ENCODE results near the gene COPG2.
"Not testable (repeated sequence)": the region's sequence is repeated elsewhere in the genome, so short reads cannot be mapped to it uniquely, and the experiment has no call there.

COPG2 gene, protein sequence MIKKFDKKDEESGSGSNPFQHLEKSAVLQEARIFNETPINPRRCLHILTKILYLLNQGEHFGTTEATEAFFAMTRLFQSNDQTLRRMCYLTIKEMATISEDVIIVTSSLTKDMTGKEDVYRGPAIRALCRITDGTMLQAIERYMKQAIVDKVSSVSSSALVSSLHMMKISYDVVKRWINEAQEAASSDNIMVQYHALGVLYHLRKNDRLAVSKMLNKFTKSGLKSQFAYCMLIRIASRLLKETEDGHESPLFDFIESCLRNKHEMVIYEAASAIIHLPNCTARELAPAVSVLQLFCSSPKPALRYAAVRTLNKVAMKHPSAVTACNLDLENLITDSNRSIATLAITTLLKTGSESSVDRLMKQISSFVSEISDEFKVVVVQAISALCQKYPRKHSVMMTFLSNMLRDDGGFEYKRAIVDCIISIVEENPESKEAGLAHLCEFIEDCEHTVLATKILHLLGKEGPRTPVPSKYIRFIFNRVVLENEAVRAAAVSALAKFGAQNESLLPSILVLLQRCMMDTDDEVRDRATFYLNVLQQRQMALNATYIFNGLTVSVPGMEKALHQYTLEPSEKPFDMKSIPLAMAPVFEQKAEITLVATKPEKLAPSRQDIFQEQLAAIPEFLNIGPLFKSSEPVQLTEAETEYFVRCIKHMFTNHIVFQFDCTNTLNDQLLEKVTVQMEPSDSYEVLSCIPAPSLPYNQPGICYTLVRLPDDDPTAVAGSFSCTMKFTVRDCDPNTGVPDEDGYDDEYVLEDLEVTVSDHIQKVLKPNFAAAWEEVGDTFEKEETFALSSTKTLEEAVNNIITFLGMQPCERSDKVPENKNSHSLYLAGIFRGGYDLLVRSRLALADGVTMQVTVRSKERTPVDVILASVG

DNA sequence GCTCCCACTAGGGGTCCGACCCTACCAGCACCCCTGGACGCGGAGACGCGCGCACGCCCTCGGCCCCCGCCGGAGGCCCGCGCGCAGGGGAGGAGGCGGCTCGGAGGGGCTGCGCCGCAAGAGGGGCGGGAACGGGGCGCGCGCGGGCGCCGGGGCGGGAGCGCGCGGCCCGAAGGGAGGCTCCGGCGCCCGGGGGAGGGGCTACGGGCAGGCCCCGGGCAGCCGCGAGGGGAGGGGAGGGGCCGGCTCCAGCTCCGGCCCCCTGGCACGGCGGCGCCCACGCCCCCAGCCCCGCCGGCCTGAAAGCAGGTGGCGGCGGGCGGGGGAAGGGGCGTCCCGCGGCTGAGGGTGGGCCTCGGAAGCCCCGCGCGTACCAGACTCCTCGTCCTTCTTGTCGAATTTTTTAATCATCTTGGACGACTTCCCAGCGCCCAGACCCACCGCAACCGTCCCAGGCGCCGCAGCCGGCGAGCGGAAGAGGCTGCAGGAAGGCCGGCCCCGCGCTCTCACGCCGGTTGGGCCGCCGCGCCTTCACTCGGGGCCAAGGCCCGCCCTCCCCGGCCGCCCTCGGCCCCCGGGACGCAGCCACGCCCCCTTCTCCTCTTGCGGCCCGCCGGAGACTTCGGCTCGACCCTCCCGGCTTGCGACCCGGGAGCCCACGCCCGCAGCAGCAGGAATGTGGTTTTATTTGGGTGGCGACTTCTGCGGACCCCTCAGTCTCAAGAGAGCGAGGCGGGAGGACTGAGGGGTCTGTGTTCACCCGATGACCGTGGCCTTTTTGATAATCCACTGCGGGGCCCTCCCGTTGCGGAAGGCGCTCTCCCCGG, at the start of gene COPG2:
COPG2 (minus strand) TSS at position 491 of the 827 bp plus-strand sequence; CDS start at position 411, 80 bp downstream.
- DNase-seq = peak; percentile 84

DNA sequence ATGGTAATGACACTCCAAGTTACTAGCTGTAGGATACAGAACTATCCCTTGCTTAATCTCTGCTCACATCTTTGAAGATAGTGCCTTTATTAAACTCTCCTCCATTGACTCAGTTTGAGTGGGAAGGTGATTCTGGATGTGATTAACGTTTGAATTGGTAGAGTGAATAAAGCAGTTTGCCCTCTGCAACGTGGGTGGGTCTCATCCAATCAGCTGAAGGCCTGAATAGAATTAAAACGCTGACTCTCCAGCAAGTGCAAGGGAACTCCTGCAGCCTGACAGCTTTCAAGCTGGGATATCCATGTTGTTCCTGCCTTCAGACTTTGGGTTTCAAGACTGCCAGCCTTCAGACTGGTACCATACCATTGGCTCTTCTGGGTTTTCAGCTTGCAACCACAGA, 43.9 kb upstream of the COPG2 start:
- no peak for DNase-seq

DNA sequence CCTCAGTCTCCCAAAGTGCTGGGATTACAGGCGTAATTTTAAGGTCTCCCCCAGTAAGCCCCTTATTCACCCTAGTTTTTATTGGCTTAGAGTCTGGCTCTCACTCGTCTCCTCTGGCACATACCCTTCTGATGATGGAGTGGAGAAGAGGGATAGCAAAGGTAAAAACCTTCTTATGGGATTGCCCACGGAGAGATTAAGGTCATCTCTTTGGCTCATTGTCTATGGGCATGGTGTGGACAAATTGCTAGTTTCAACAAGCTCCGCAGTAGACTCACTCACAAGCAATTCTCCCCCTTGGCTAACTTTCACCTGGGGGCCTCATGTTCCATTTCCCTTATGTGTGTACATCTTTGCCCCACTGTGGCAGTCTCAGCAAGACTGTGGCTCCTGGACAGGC, 40.2 kb upstream of the COPG2 start:
- no peak for DNase-seq

DNA sequence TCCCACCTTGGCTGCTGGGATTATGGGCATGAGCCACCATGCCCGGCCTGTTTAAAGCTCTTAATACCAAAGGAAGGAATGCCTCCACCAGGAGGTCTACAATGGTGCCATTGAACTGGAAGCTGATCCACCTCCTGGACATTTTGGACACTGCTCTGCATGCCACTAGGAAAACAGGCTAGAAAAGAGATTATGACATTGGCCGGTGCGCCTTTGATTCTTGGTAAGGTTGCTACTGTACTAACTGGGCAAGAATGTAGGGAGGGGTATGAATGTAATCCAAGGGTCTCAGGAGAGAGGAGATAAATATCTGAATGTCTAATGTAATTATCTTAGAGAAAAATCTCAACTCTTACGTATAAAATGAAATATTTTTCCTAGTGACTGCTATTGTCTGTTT, 39.5 kb upstream of the COPG2 start:
- DNase-seq = no peak

DNA sequence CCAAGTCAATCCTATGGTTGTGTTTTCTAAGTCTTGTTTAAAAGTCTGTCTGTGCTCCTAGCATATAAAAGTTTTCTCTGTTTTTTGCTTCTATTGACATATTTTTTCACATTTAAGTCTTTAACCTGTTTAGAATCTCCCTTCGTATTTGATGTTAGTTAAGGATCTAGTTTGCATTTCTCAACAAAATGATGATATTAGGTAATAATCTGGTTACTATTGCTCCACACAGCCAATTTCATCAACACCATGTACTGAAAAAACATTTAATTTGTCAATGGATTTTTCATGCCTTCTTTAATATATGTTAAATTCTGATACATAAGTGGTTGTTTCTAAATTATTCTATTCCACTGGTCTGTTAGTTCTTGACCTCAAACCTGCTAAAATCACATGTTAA, 35.3 kb upstream of the COPG2 start:
- no peak for DNase-seq

DNA sequence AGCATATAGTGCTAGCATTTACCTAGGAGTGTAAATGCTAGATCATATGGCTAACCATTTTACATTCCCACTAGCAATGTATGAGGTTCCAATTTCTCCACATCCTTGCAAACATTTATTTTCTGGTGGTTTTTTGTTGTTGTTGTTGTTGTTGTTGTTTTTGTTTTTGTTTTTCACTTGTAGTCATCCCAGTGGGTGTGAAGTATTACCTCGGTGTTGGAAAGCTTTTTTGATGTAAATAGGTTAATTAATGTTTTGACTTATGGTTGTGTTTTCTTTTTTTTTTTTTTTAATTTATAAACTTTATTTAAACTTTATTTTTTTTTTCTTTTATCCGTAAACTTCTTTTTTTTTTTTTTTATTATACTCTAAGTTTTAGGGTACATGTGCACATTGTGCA, 33.1 kb upstream of the COPG2 start:
- no peak for DNase-seq

DNA sequence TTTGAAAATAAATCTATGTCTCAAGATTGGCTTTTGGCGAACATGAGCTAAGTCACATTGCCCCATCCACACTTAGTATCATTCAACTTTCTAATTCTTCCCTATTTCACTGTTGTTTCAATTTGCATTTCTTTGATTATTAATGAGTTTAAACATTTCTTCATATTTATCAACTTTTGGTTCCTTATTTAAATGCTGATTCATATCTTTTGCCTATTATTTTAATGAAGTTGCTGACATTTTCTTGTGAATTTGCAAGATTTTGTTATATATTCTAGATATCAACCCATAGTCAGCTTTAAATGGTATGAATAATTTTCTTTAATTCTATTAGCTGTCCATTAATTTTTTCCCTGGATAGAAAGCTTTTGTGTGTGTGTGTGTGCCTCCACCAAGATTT, 32.2 kb upstream of the COPG2 start:
- DNase-seq = no peak

DNA sequence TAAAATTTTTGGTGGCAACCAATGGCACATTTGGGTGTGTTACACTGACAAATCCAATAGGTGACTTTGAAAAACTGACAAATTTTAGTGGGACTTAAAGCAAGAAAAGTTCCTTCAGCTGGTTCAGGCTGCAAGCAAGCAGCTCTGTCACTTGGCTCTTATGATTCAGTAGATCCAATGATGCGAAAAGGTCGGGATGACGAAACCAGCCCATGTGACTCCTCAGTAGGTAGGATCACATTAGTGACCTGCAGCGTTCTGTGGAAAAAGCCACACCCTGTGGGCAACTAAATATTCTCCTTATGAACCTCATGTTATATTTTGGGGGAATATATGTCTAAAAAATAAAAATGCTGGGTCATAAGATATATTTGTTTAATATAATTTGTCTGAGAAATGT, 31.1 kb upstream of the COPG2 start:
- no peak for DNase-seq

DNA sequence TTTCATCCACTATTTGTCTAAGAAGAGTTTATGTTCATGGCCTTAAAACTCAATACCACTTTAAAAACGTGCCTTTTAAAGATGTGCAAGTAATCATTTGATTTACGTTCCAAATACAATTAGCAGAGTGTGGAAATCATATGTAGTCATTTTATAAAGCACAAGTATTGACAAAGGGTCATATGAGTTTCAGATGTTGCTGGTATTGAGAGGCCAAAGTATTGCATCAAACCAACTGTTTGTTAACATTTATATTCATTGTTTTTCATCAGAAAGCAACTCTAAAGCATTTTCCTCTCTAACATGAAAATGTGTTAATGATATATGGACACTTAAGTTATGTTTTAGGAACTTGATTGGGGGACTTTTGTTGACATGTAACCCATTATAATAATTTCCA, 29.3 kb upstream of the COPG2 start:
- DNase-seq = no peak

DNA sequence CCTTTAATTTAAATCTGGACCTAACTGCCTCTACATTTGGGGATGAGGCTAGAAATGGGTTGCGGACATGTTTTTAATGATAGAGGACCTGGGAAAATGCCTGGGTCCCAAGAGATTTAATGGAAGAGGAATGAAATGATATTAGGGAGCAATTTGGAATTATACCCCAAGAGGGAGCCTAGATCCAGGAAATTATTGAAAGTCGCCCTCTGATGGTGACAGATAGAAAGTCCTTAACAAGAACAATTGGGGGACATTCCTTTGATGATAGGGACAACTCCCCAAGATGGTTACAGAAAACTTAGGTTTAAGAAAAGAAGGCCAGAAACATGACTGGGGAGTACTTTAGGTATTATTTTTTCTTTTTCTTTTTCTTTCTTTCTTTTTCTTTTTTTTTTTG, 27.3 kb upstream of the COPG2 start:
- DNase-seq = no peak

DNA sequence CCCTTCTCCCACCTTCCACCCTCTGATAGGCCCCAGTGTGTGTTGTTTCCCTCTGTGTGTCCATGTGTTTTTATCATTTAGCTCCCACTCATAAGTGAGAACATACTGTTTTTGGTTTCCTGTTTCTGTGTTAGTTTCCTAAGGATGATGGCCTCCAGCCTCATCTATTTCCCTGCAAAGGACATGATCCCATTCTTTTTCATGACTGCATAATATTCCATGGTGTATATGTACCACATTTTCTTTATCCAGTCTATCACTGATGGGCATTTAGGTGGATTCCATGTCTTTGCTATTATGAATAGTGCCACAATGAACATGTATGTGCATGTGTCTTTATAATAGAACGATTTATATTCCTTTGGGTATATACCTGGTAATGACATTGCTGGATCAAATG, 23.8 kb upstream of the COPG2 start:
- not testable (repeated sequence) for DNase-seq

DNA sequence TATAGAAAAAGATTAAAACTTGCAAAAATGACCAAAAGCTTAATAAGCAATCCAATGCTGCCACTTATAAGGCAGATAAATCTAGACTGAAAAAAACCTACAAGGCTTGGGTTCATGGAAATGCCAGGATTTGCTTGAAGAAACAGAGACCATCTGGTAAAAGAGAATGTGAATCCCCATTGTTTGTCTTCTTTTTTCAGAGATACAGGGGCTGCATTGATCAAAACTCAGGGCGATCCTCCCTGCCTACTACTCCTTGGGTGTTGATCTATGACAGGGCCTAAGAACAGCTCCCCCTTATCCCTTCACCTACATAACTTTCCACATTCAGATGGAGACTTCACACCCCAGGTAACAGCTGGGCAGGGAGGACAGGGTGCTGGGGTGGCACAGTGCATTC, 21.1 kb upstream of the COPG2 start:
- DNase-seq = no peak

DNA sequence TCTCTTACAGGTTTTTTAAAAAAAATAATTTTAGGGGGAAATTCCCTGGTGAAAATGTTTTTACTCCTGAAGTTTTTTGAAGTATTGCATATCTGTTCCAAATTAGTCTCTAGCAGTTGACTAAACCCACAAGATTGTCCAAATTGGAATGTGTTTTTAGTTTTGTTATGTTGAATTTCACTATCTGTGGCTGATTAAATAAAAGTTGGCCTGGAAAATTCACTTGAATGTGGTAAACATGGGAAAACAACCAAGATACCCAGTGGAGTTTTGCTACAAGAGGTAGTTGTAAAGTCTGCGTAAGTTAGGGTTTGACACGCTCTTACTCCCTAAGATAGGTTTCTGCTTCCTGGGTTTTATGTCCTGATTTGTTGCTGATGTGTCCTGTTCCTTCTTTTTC, 14.5 kb upstream of the COPG2 start:
- no peak for DNase-seq

DNA sequence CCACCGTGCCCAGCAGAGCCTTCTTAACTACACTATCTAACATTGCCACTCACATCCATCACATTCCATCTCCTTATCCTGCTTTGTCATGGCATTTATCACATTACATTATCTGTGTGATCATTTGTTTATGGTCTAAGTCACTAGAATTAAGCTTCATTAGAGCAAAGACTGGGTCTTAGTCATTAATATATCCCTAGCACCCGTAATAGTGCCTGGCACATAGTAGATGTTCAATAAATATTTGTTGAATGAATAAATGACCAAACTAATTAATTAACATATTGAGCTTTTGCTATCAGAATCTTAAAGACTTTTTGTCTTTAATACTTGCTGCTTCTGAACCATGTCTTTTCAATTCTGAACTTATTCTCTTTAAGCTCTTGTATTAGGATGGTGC, 5.9 kb upstream of the COPG2 start:
- DNase-seq = no peak

DNA sequence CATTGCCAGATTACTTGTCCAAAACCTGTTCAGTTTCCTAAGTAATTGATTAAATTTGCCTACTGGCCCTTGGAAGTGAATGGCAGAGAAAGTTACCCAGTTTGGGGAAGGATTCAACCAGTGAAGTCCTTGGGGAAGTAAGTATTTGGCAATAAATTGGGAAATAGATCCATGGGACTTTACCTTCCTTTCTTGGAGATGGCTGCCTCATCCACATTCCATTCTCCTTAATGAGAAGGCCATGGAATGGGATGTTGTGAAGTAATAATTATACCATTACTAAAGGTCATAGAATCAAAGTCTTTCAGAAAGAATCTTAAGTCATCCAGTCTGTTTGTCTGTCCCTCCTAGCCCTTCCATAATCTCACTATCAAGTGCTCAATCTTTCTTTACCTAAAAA, 4.5 kb upstream of the COPG2 start:
- no peak for DNase-seq

DNA sequence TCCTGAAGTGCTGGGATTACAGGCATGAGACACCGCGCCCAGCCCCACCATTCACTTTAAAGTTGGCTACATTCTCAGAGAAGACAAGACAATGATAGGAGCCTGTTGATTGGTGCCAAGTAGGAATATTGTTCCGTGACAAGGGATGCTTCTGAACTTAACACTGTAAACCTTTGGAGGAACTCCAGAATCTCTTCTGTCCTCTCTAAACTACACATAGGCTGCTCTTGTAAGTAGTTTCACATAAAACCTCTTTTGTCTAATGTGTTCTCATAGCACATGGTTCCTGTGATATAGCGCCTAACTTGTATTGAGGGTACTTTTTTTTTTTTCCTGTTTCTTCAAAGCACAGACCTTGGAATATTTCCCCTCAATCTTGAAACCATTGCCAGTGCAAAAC, 3.6 kb upstream of the COPG2 start:
- DNase-seq = no peak

DNA sequence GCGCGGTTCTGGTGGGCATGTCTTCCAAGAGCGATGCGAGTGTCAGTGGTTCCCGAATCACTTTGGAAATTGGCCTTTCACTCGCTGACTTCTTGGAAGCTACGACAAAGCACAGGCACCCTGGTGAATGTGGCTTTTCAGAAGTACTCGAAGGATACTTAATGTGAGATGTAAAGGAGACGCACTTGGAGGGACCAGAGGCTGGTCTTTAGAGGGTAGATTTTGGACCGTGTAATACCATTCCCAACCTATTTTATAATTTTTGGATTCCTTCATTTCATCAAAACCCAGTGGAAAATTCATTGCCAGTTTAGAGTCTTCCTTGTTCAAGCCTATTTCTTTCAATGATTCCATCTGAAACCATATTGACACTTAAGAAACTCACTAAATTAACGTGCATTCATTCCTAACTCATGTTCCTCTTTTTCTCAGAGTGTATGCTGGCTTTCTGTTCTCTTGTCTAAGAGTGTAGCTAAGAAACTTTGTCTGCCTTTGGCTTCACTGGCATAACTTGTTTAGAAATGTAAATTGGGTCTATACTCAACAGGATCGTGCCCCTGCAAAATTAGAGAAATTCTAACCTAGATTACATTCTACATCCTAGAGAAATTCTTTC, 645 bp upstream of the COPG2 start:
- no peak for DNase-seq

DNA sequence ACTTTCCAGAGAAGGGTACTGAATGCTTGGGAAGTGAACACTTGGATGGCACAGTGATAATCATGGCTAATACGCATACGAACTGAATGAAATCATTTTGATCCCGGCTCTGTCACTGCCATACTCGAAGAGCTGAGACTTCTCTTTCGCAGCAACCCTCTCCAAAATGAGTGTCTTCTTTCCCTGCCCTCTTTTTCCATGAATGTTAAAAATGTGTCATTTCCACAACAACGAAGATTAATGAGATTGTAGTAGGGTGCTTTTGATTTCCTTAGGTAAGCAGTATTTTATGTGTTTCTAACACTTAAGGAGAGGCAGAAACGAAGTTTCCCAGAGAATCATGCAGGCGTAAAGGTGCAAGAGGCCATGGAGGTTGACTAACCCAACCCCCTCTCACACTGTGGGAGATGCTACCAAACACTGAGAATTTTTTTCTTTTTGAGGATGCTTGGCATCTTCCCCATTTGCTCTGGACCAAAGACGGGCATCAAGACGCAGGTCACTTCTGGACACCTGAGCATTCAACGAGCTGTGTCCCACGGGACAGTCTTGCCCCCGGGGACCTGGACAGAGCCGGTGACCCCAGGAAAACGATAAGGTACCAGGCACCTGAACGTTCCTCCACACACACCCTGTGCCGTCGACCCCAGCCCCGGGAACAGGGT, 823 bp downstream of the COPG2 start:
- no peak for DNase-seq

DNA sequence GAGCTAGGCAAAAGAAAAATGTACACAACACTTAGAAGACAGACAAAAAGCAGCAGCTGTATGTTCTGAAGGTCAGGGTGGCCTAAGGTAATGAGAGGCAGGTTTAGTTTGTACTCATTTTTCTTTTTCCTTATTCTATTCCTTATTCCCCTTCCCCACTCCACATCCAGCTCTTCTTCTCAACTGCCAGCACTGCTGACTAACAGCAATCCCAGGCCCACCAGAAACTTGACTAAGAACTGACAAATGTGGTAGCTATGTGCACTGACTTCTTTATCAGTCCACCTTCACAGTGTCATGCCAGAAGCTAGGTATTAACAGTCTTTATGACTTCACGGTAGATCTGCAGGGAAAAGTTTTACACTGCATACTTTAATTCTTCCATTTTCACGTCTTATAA, 6.1 kb downstream of the COPG2 start:
- no peak for DNase-seq

DNA sequence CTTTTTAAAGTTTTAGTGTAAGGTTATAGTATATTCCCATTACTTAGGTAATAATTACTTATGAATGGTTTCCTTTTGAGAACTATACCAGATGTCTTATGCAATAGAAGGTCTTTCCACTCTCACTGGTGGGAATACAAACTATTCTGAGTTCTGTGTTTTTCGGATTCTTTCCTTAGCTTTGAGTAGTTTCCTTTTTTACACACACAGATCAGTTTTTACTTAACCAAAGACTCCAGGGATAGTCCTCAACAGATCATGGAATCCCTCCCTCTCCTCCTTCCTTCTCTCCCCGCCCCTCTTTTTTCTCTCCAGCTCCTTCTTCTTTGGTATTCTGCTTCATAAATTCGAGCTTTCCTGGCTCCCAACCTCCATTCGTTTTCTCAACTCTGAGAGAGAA, 13.3 kb downstream of the COPG2 start:
- DNase-seq = no peak

DNA sequence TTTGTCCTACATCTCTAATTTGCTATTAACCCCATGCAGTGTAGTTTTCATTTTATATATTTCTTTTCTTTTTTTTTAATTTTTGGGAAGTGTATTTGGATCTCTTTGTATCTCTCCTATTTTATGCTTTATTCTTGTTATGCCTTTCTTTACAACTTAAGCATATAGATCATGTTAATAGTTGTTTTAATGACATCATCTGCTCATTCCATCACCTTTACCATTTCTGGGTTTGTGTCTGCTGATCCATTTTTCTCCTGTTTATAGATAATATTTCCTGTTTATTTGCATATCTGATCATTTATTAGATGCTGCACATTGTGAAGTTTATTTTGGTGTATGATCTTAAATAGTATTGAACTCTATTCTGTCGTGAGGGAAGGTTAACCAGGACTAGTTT, 13.7 kb downstream of the COPG2 start:
- DNase-seq = no peak

DNA sequence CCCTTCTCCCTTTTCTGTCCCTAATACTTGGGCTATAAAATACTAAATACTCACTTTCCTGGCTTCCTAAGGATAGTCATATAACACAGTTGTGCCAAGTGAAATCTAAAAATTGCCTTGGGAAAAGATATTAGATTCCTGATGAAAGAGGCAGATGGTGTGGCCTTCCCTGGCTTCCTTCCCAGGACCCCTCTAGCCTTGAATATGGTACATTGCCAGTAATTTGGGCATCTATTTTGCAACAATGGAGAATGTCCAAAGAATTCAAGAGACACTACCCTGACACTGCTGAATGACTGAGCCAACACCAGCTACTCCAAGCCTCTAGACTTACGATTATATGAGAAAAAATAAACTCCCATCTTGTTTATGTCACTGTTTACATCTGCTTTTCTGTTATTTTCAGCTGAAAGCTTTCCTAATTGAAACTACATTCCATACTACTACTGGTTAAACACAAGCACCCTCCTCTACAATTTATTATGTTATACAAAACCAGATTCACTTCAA, 17.9 kb downstream of the COPG2 start:
- DNase-seq = no peak
